HL-60/S4 treated with phorbol 12-myristate 13-acetate at 8.2 ng/mL for 4 days and 3 days (cell line): ENCODE data around the gene SLC7A11.

ENCODE experiments used
- in situ Hi-C: fragments of 300-500 bp; cut with MboI; formaldehyde crosslinking; loops from 2 replicates; pipeline ENCODE4 v1.15.0; 2022; ENCODE audit warnings: low sequenced_read_pairs

The SLC7A11 gene

GRCh38 chr4:138242076-138242833, at the start of gene SLC7A11:
SLC7A11 (minus strand) TSS chr4:138242349; CDS start chr4:138242069, 280 bp downstream.
- in situ Hi-C loops: no loop called here

- in situ Hi-C loops: no loop called here
Observed at GRCh38 chr4:138291431-138291830, 49.3 kb upstream of the SLC7A11 start.

GRCh38 chr4:138290805-138291204, 48.7 kb upstream of the SLC7A11 start:
- in situ Hi-C loops: no loop called here

- in situ Hi-C loops: no loop called here
Observed at GRCh38 chr4:138279286-138279685, 37.1 kb upstream of the SLC7A11 start.

- in situ Hi-C loops: no loop called here
Observed at GRCh38 chr4:138277133-138277532, 35.0 kb upstream of the SLC7A11 start.

GRCh38 chr4:138275963-138276621, 33.9 kb upstream of the SLC7A11 start:
- in situ Hi-C loops: no loop called here

GRCh38 chr4:138275216-138275615, 33.1 kb upstream of the SLC7A11 start:
- in situ Hi-C loops: no loop called here

- in situ Hi-C loops: no loop called here
Observed at GRCh38 chr4:138269175-138269574, 27.0 kb upstream of the SLC7A11 start.

- in situ Hi-C loops: no loop called here
Observed at GRCh38 chr4:138267835-138268234, 25.7 kb upstream of the SLC7A11 start.

- in situ Hi-C loops: no loop called here
Observed at GRCh38 chr4:138266948-138267347, 24.8 kb upstream of the SLC7A11 start.

- in situ Hi-C loops: no loop called here
Observed at GRCh38 chr4:138263247-138263816, 21.2 kb upstream of the SLC7A11 start.

- in situ Hi-C loops: no loop called here
Observed at GRCh38 chr4:138262469-138262868, 20.3 kb upstream of the SLC7A11 start.

GRCh38 chr4:138262030-138262429, 19.9 kb upstream of the SLC7A11 start:
- in situ Hi-C loops: no loop called here

GRCh38 chr4:138259824-138260223, 17.7 kb upstream of the SLC7A11 start:
- in situ Hi-C loops: no loop called here

GRCh38 chr4:138259271-138259670, 17.1 kb upstream of the SLC7A11 start:
- in situ Hi-C loops: no loop called here

GRCh38 chr4:138256608-138257007, 14.5 kb upstream of the SLC7A11 start:
- in situ Hi-C loops: no loop called here

GRCh38 chr4:138255917-138256597, 13.9 kb upstream of the SLC7A11 start:
- in situ Hi-C loops: no loop called here

- in situ Hi-C loops: no loop called here
Observed at GRCh38 chr4:138252551-138252950, 10.4 kb upstream of the SLC7A11 start.

- in situ Hi-C loops: no loop called here
Observed at GRCh38 chr4:138251938-138252337, 9.8 kb upstream of the SLC7A11 start.

GRCh38 chr4:138249132-138249531, 7.0 kb upstream of the SLC7A11 start:
- in situ Hi-C loops: no loop called here

- in situ Hi-C loops: no loop called here
Observed at GRCh38 chr4:138248058-138248457, 5.9 kb upstream of the SLC7A11 start.
